DOHH2 (cell line): ENCODE results near the gene MYO1F.

ENCODE experiments used
- H3F3A ChIP-seq: fragments of 200-600 bp; sonication (generic), shearing (Covaris generic); 2 replicates; pipeline ENCODE4 v1.6.0; 2016; ENCODE audit warnings: antibody characterized with exemption, mild to moderate bottlenecking; ENCODE audit not compliant: control insufficient read depth, insufficient read depth
- H3K27ac ChIP-seq: fragments of 200-600 bp; sonication (generic); 2 replicates; pipeline ENCODE4 v1.5.1; 2014; ENCODE audit warnings: low read depth, mild to moderate bottlenecking, low read length, moderate library complexity
- H3K27me3 ChIP-seq: fragments of 200-600 bp; sonication (generic); 2 replicates; pipeline ENCODE4 v1.6.1; 2014; ENCODE audit warnings: mild to moderate bottlenecking, low read length, mixed read lengths; ENCODE audit not compliant: control insufficient read depth
- H3K36me3 ChIP-seq: fragments of 200-600 bp; sonication (generic); 2 replicates; pipeline ENCODE4 v1.6.1; 2014; ENCODE audit warnings: mild to moderate bottlenecking, low read length, moderate library complexity, mixed read lengths; ENCODE audit not compliant: control insufficient read depth
- H3K4me1 ChIP-seq: fragments of 200-600 bp; sonication (generic); 2 replicates; pipeline ENCODE4 v1.6.1; 2014; ENCODE audit warnings: mild to moderate bottlenecking, low read length, mixed read lengths; ENCODE audit not compliant: control insufficient read depth
- H3K4me2 ChIP-seq: fragments of 200-600 bp; sonication (generic); 2 replicates; pipeline ENCODE4 v1.6.0; 2014; ENCODE audit warnings: mild to moderate bottlenecking, low read length, moderate library complexity
- H3K4me3 ChIP-seq: fragments of 200-600 bp; sonication (generic); 2 replicates; pipeline ENCODE4 v1.5.1; 2014; ENCODE audit warnings: mild to moderate bottlenecking, low read length, mixed read lengths
- H3K79me2 ChIP-seq: fragments of 200-600 bp; sonication (generic); 2 replicates; pipeline ENCODE4 v1.6.1; 2014; ENCODE audit warnings: mild to moderate bottlenecking, low read length, mixed read lengths; ENCODE audit not compliant: control insufficient read depth
- H3K9me2 ChIP-seq: fragments of 200-600 bp; sonication (generic); replicated peaks from 2 replicates; pipeline ENCODE4 v1.6.1; 2014; ENCODE audit warnings: mild to moderate bottlenecking, low read length, mixed read lengths; ENCODE audit not compliant: control insufficient read depth
- H3K9me3 ChIP-seq: fragments of 200-600 bp; sonication (generic); 2 replicates; pipeline ENCODE4 v1.6.1; 2014; ENCODE audit warnings: antibody characterized with exemption, low read length, mixed read lengths; ENCODE audit not compliant: control insufficient read depth, insufficient read depth
- H4K20me1 ChIP-seq: fragments of 200-600 bp; sonication (generic); 2 replicates; pipeline ENCODE4 v1.6.0; 2014; ENCODE audit warnings: low read depth, mild to moderate bottlenecking, antibody characterized with exemption, low read length, moderate library complexity; ENCODE audit not compliant: control insufficient read depth, insufficient read depth
- CTCF ChIP-seq: fragments of 200-600 bp; sonication (generic); IDR thresholded peaks from one replicate; pipeline ENCODE4 v1.5.1; 2014; ENCODE audit warnings: antibody characterized with exemption, mild to moderate bottlenecking, low read depth, low read length; ENCODE audit not compliant: poor library complexity, severe bottlenecking
- EZH2phosphoT487 ChIP-seq: fragments of 200-600 bp; sonication (generic); IDR thresholded peaks from 2 replicates; pipeline ENCODE4 v1.6.1; 2017; ENCODE audit warnings: borderline replicate concordance, mild to moderate bottlenecking, antibody characterized with exemption, low read length, moderate library complexity, mixed read lengths

Gene MYO1F

GRCh38 chr19:8477889-8478288 lies 99.4 kb downstream of the MYO1F start:
- Histone ChIP-seq H4K20me1 (peaks cover 38% of the 10 kb centered on the region; the same call in 1 of the 2 replicates), H3K27ac (no peak overlapping the region), H3K36me3 (peaks cover 90% of the 10 kb centered on the region)

GRCh38 chr19:8476524-8476923 lies 100.7 kb downstream of the MYO1F start:
- Histone ChIP-seq H3K4me2 (no peak overlapping the region), H3K4me3 (no peak overlapping the region), H3K9me2 (no peaks in the 10 kb centered on the region), H3K27me3 (no peaks in the 10 kb centered on the region), H3K27ac (no peak overlapping the region), H3K4me1 (peaks cover 37% of the 10 kb centered on the region), H3K36me3 (peaks cover 92% of the 10 kb centered on the region), H3K9me3 (no peaks in the 10 kb centered on the region), H3K79me2 (peaks cover 93% of the 10 kb centered on the region), H3F3A (peaks cover 22% of the 10 kb centered on the region), H4K20me1 (peaks cover 33% of the 10 kb centered on the region; the same call in 1 of the 2 replicates)
- no peak for TF ChIP-seq CTCF
- no peak for TF ChIP-seq EZH2phosphoT487

More at GRCh38 chr19:8477889-8478288, 99.4 kb downstream of the MYO1F start:
- TF ChIP-seq EZH2phosphoT487 (no peak), CTCF (no peak)
- H3K4me3 ChIP-seq = no peak overlapping the region
- no peaks in the 10 kb centered on the region for H3K27me3 ChIP-seq
- H3F3A ChIP-seq = peaks cover 16% of the 10 kb centered on the region
- H3K9me3 ChIP-seq = no peaks in the 10 kb centered on the region
- peaks cover 23% of the 10 kb centered on the region for H3K4me1 ChIP-seq
- no peaks in the 10 kb centered on the region for H3K9me2 ChIP-seq
- no peak overlapping the region for H3K4me2 ChIP-seq
- H3K79me2 ChIP-seq = peaks cover 94% of the 10 kb centered on the region

GRCh38 chr19:8475005-8475404 lies 102.2 kb downstream of the MYO1F start:
- peaks cover 26% of the 10 kb centered on the region for H3F3A ChIP-seq
- H3K4me2 ChIP-seq = no peak overlapping the region
- peaks cover 52% of the 10 kb centered on the region for H3K4me1 ChIP-seq
- TF ChIP-seq CTCF = no peak
- no peak for TF ChIP-seq EZH2phosphoT487
- no peak overlapping the region for H3K4me3 ChIP-seq
- H3K36me3 ChIP-seq = peaks cover 95% of the 10 kb centered on the region
- H4K20me1 ChIP-seq = peaks cover 27% of the 10 kb centered on the region; the same call in 1 of the 2 replicates
- no peaks in the 10 kb centered on the region for H3K9me2 ChIP-seq
- H3K27me3 ChIP-seq = no peaks in the 10 kb centered on the region
- peaks cover 91% of the 10 kb centered on the region for H3K79me2 ChIP-seq
- H3K27ac ChIP-seq = no peak overlapping the region
- H3K9me3 ChIP-seq = no peaks in the 10 kb centered on the region
